Common myeloid progenitor, CD34-positive (primary cell): Measurements from ENCODE around the gene GC.

Source experiments
- CTCF ChIA-PET: fragments of 350-600 bp; sonication (Branson Sonifier 250); formaldehyde crosslinking; loops from one replicate; lab custom pipeline; 2021; ENCODE audit warnings: antibody characterized with exemption; lab: Charles Lee
- POLR2A ChIA-PET: fragments of 350-600 bp; sonication (Branson Sonifier 250); formaldehyde crosslinking; loops from one replicate; lab custom pipeline; 2021; ENCODE audit warnings: antibody characterized with exemption; lab: Charles Lee
- DNase-seq, 3 donors: peaks; one replicate each; pipeline versions ENCODE4 v3.0.0 to v3.0.0-alpha.2; 2013
- H3K27ac ChIP-seq, 2 experiments: 1 replicate in 1 of 2; 2 replicates in 1 of 2; pipeline ENCODE4 v1.7.0; 2013; ENCODE audit warnings: inconsistent platforms in 2 of 2, low read length in 2 of 2, mild to moderate bottlenecking in 2 of 2, low read depth in 1 of 2, moderate library complexity in 1 of 2; ENCODE audit not compliant: severe bottlenecking in 2 of 2, insufficient read depth in 1 of 2, poor library complexity in 1 of 2
- H3K27me3 ChIP-seq, 5 experiments: replicated peaks in 2 of 5; 1 replicate in 3 of 5; 2 replicates in 2 of 5; pipeline versions ENCODE4 v1.6.1 to v1.7.0; 2013; ENCODE audit warnings: low read length in 4 of 5, mild to moderate bottlenecking in 2 of 5, moderate library complexity in 2 of 5, inconsistent platforms in 1 of 5; ENCODE audit not compliant: insufficient read depth in 5 of 5, control insufficient read depth in 4 of 5
- H3K36me3 ChIP-seq, 4 experiments: 1 replicate in 2 of 4; 2 replicates in 2 of 4; pipeline versions ENCODE4 v1.6.1 to v1.7.0; 2013; ENCODE audit warnings: low read length in 3 of 4, control low read depth in 1 of 4, mild to moderate bottlenecking in 1 of 4; ENCODE audit not compliant: control insufficient read depth in 4 of 4, insufficient read depth in 4 of 4
- H3K4me1 ChIP-seq, 4 experiments: 1 replicate in 3 of 4; 2 replicates in 1 of 4; pipeline versions ENCODE4 v1.6.1 to v1.7.1; 2013; ENCODE audit warnings: low read length in 3 of 4, mild to moderate bottlenecking in 3 of 4, control low read depth in 1 of 4, inconsistent platforms in 1 of 4, moderate library complexity in 1 of 4; ENCODE audit not compliant: control insufficient read depth in 4 of 4, insufficient read depth in 4 of 4; ENCODE audit errors: control extremely low read depth in 1 of 4
- H3K4me3 ChIP-seq, 7 experiments: 1 replicate in 4 of 7; 2 replicates in 3 of 7; pipeline versions ENCODE4 v1.5.1 to v1.7.0; 2013; ENCODE audit warnings: mild to moderate bottlenecking in 7 of 7, low read length in 6 of 7, moderate library complexity in 6 of 7, inconsistent platforms in 2 of 7, low read depth in 2 of 7, control low read depth in 1 of 7; ENCODE audit not compliant: insufficient read depth in 4 of 7, control insufficient read depth in 1 of 7; ENCODE audit errors: extremely low read depth in 1 of 7
- H3K9me3 ChIP-seq, 5 experiments: 1 replicate in 4 of 5; 2 replicates in 1 of 5; pipeline versions ENCODE4 v1.6.1 to v1.7.1; 2013; ENCODE audit warnings: low read length in 4 of 5, mild to moderate bottlenecking in 2 of 5, inconsistent platforms in 1 of 5, low read depth in 1 of 5, moderate library complexity in 1 of 5; ENCODE audit not compliant: control insufficient read depth in 4 of 5, insufficient read depth in 2 of 5; ENCODE audit errors: control extremely low read depth in 1 of 5
- WGBS: methylation state at CpG from one replicate; pipeline ENCODE4 v1.1.5; 2013; ENCODE audit not compliant: insufficient coverage; 5-methylcytosine and 5-hydroxymethylcytosine counted together

The GC gene

GRCh38 chr4:71769434-71769833 lies 14.4 kb downstream of the GC start:
- POLR2A ChIA-PET = no interaction called here
- WGBS = 100% methylated on average over 2 of the region's 3 CpGs
- CTCF ChIA-PET = no interaction called here
- Histone ChIP-seq H3K27me3 (no peaks in the 10 kb centered on the region), H3K4me3 (no peak overlapping the region), H3K9me3 (no peaks in the 10 kb centered on the region), H3K27ac (no peak overlapping the region), H3K4me1 (peaks cover 0 to 3% (median 0%) of the 10 kb centered on the region in 4 experiments), H3K36me3 (no peaks in the 10 kb centered on the region)
- DNase-seq = no peak

DNA sequence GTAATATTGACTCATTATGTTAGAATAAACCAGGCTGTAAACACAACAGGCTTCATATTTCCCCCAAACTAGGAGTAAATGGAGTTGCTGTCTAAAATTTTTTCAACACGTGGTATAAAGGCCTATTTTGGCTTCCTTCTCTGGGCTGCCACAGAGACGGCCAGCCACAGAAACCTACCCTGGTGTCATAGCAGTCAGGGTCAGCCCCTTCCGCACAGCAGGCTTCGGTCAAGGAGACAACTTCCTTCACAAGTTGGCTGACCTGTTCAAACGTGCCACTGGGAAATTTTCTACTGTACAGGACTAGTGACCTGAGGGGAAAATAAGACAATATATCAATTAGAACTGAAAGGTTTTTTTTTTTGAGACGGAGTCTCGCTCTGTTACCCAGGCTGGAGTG lies 15.8 kb downstream of the GC start:
- WGBS = 100% methylated on average over 6 of the region's 7 CpGs
- H3K27ac ChIP-seq = no peak overlapping the region
- no peaks in the 10 kb centered on the region for H3K9me3 ChIP-seq
- ChIA-PET POLR2A (no interaction called here), CTCF (no interaction called here)
- H3K27me3 ChIP-seq = no peaks in the 10 kb centered on the region
- no peak overlapping the region for H3K4me3 ChIP-seq
- peaks cover 0 to 3% (median 0%) of the 10 kb centered on the region in 4 experiments for H3K4me1 ChIP-seq
- DNase-seq = no peak
- H3K36me3 ChIP-seq = no peaks in the 10 kb centered on the region

DNA sequence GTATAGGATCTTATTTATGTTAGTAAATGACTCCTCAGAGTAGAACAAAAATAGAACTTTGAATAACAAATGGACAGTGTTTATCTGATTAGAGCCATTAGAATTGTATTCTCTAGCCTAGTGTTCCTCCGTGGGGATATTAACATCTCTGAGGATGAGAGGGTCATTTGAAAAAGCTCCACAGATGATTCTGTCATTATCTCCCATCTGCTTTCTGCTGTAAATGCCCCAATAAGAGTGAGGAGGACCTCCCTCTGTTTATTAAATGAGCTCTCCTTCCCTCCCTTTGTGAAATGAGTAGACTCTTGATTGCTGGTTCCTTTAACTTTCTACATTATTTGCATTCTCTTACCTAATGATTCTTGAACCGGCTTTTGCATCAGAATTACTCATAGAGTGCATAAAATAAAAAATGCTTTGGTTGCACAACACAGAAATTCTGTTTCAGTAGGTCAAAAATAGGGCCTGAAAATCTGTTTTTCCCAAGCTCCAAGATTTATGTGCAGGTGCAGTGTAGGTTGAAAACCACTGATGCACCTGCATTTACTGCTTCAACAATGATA lies 18.0 kb downstream of the GC start:
- no CpG with 5 or more reads among the region's 2 CpGs for WGBS
- Histone ChIP-seq H3K36me3 (no peaks in the 10 kb centered on the region), H3K4me3 (no peak overlapping the region), H3K27ac (no peak overlapping the region), H3K27me3 (no peaks in the 10 kb centered on the region), H3K4me1 (no peaks in the 10 kb centered on the region), H3K9me3 (no peaks in the 10 kb centered on the region)
- DNase-seq = no peak
- ChIA-PET CTCF (no interaction called here), POLR2A (no interaction called here)

DNA sequence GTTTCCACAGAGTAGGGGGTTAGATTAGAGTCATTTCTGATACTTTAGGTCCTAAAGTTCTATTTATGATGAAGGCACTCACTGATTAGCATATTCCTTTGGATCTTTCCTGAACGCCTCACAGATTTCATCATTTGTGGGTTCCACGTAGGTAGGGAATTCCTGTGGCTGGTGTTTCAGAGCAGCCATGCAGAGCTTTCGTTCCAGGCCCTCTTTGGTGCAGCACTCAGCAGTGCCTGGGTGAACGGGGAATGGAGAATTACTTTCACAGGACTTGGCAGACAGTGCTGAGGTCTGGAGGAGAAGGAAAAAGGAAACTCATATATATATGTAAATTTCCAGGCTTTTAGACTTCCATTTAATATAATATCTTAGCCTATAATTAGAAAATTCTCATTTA lies 18.5 kb downstream of the GC start:
- no peaks in the 10 kb centered on the region for H3K4me1 ChIP-seq
- ChIA-PET CTCF (interaction anchor here (1.6 kb wide), 1 partner anchor 35 kb away, joined by 3 read pairs; no protein-coding TSS in a partner anchor), POLR2A (no interaction called here)
- H3K27me3 ChIP-seq = no peaks in the 10 kb centered on the region
- 100% methylated on average over 1 of the region's 4 CpGs for WGBS
- no peak overlapping the region for H3K4me3 ChIP-seq
- H3K9me3 ChIP-seq = no peaks in the 10 kb centered on the region
- no peak overlapping the region for H3K27ac ChIP-seq
- DNase-seq = no peak
- no peaks in the 10 kb centered on the region for H3K36me3 ChIP-seq

DNA sequence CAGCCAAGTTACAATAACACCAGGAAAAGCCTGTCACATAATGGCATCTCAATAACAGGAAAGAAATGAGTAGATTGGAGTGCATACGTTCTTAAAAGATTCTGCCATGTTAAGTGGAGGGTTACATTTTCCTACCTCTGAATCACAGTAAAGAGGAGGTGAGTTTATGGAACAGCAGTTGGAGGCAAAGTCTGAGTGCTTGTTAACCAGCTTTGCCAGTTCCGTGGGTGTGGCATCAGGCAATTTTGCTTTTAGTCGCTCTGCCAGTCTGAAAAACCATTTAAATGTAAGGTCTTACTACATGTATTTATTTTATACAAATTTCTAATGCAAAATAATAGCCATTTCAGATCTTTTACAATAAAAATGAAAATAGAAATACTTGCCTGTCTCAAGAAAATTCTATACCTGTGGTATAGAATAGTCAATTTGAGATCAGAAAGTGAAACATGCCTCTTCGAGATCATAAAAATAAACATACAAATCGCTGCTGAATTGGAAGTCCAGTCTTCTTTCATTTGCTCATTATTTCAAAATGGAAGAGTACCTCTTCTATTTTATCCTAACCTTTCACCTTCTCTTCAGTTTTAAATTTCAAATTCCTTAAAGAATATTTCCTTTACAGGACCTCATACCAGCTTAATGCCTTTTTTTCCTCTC lies 31.4 kb downstream of the GC start:
- no peak overlapping the region for H3K4me3 ChIP-seq
- ChIA-PET POLR2A (no interaction called here), CTCF (no interaction called here)
- H3K27ac ChIP-seq = no peak overlapping the region
- H3K9me3 ChIP-seq = no peaks in the 10 kb centered on the region
- WGBS = 91% methylated on average over 1 of the region's 5 CpGs
- H3K36me3 ChIP-seq = no peaks in the 10 kb centered on the region
- no peaks in the 10 kb centered on the region for H3K27me3 ChIP-seq
- DNase-seq = no peak
- no peaks in the 10 kb centered on the region for H3K4me1 ChIP-seq

DNA sequence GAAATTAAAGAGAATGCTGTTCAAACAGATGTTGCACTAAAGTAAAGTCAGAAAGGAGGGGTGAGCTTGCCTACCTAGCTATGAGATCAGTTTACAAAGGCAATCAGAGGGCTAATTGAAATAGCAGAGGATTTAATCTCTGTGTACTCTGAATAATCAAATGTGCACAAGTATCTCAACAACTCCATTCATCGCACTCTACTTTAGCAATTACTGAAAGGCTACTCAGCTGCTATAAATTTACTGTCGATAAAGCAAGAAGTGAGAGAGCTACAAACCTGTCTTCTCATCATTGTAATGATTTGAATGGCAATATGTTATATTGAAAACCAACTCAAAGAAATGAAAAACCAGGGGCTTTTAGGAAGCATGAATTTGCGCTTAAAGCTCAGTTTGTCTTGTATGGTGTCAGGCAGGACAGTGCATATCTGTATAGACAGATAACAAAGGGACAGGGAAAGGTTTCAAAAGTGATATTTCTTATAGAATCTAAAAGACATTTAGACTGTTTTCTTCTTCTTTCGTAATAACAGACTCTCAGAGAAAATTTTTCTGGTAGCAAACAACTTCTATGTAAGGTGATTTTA lies 34.8 kb downstream of the GC start:
- POLR2A ChIA-PET = interaction anchor here (0.6 kb wide), 1 partner anchor 8 kb away, joined by 3 read pairs; no protein-coding TSS in a partner anchor
- WGBS = no CpG with 5 or more reads among the region's 4 CpGs
- CTCF ChIA-PET = interaction anchor here (0.6 kb wide), 1 partner anchor 1006 kb away, joined by 3 read pairs; no protein-coding TSS in a partner anchor

DNA sequence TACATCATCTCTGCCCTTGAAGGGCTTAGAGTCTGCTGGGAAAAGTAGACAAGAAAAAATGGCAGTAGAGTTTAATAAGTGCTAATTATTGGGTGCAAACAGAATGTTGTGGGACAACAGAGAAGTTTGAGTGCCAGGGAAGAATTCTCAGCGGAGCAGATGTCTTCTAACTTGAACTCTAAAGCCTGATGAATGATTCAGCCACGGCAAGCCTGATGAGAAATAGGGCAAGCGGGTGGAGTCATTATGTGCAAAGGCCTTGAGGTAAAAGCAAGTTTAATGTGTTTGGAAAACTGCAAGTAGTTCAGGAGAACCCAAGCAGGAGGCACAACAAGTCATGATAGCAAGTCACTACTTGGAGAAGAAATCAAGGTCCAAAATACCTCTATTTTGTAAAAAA lies 37.5 kb downstream of the GC start:
- Histone ChIP-seq H3K27me3 (no peaks in the 10 kb centered on the region), H3K4me1 (no peaks in the 10 kb centered on the region), H3K9me3 (no peaks in the 10 kb centered on the region), H3K27ac (no peak overlapping the region), H3K36me3 (no peaks in the 10 kb centered on the region), H3K4me3 (no peak overlapping the region)
- POLR2A ChIA-PET = no interaction called here
- CTCF ChIA-PET = no interaction called here
- 100% methylated on average over 3 of the region's 3 CpGs for WGBS
- no peak for DNase-seq

More for the DNA sequence above, 34.8 kb downstream of the GC start:
- Histone ChIP-seq H3K27ac (no peak overlapping the region), H3K4me1 (no peaks in the 10 kb centered on the region), H3K36me3 (no peaks in the 10 kb centered on the region), H3K27me3 (no peaks in the 10 kb centered on the region), H3K4me3 (no peak overlapping the region), H3K9me3 (no peaks in the 10 kb centered on the region)
- DNase-seq = no peak
